Nephron (organoid): ENCODE results near the gene GJA3.

Experiments
- H3K27ac Mint-ChIP-seq, 3 experiments: 2 replicates each; pipeline ENCODE4 v1.8.0; 2020; ENCODE audit warnings: mixed read lengths in 3 of 3, mild to moderate bottlenecking in 2 of 3, moderate library complexity in 1 of 3
- H3K27me3 Mint-ChIP-seq: 2 replicates; pipeline ENCODE4 v1.8.0; 2021; ENCODE audit warnings: low read depth, mild to moderate bottlenecking, moderate library complexity, mixed read lengths
- H3K36me3 Mint-ChIP-seq: 2 replicates; pipeline ENCODE4 v1.8.0; 2020; ENCODE audit warnings: low read depth, mixed read lengths
- H3K4me1 Mint-ChIP-seq: 2 replicates; pipeline ENCODE4 v1.8.0; 2020; ENCODE audit warnings: mixed read lengths
- H3K4me3 Mint-ChIP-seq, 3 experiments: 2 replicates each; pipeline ENCODE4 v1.8.0; 2020; ENCODE audit warnings: mild to moderate bottlenecking in 3 of 3, mixed read lengths in 3 of 3, moderate library complexity in 2 of 3
- H3K9me3 Mint-ChIP-seq: 2 replicates; pipeline ENCODE4 v1.8.0; 2020; ENCODE audit warnings: mixed read lengths
- CTCF ChIP-seq, 3 experiments: fragments of 200-600 bp; sonication (generic); IDR thresholded peaks; one replicate each; pipeline ENCODE4 v1.5.0; 2021; ENCODE audit warnings: antibody characterized with exemption in 3 of 3; ENCODE audit not compliant: unreplicated experiment in 3 of 3

The GJA3 gene

GRCh38 chr13:20151016-20151415 is 9.8 kb downstream of the GJA3 start:
- Mint-ChIP-seq H3K27ac (no peak overlapping the region), H3K9me3 (peaks cover 5% of the 10 kb centered on the region), H3K27me3 (peaks cover 72% of the 10 kb centered on the region), H3K4me1 (no peaks in the 10 kb centered on the region), H3K4me3 (no peak overlapping the region), H3K36me3 (no peaks in the 10 kb centered on the region)
- TF ChIP-seq CTCF (IDR thresholded peaks at IDR 0.05; ENCODE audit: unreplicated experiment in 3 of 3) = no peak

DNA sequence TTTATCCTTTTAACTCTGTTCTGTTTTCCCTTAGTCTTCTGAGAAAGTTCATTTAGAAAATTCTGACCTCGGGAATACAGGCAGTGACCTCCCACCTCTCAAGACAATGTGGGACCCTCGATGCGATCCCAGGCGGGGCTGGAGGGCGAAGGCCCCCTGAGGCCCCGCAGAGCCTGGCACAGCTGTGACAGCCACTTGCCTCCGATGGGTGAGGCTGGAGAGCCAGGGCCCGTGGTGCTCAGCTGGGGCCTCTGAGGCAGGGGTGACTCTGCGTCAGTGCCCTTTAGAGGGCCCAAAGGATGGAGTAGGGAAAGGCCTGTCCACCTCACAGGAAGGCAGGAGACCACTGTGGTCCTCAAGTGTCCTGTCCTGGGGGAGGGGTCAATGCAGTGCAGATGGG is 10.3 kb downstream of the GJA3 start:
- peaks cover 5% of the 10 kb centered on the region for H3K9me3 Mint-ChIP-seq
- no peak overlapping the region for H3K4me3 Mint-ChIP-seq
- no peak for TF ChIP-seq CTCF (IDR thresholded peaks at IDR 0.05; ENCODE audit: unreplicated experiment in 3 of 3)
- H3K27me3 Mint-ChIP-seq = peaks cover 72% of the 10 kb centered on the region
- no peak overlapping the region for H3K27ac Mint-ChIP-seq
- H3K36me3 Mint-ChIP-seq = no peaks in the 10 kb centered on the region
- no peaks in the 10 kb centered on the region for H3K4me1 Mint-ChIP-seq

GRCh38 chr13:20149762-20150161 is 11.1 kb downstream of the GJA3 start:
- peaks cover 70% of the 10 kb centered on the region for H3K27me3 Mint-ChIP-seq
- H3K27ac Mint-ChIP-seq = no peak overlapping the region
- no peaks in the 10 kb centered on the region for H3K36me3 Mint-ChIP-seq
- no peaks in the 10 kb centered on the region for H3K4me1 Mint-ChIP-seq
- TF ChIP-seq CTCF (IDR thresholded peaks at IDR 0.05; ENCODE audit: unreplicated experiment in 3 of 3) = no peak
- peaks cover 5% of the 10 kb centered on the region for H3K9me3 Mint-ChIP-seq
- no peak overlapping the region for H3K4me3 Mint-ChIP-seq

- Mint-ChIP-seq H3K9me3 (no peaks in the 10 kb centered on the region), H3K27me3 (peaks cover 64% of the 10 kb centered on the region), H3K36me3 (no peaks in the 10 kb centered on the region), H3K4me3 (no peak overlapping the region), H3K27ac (no peak overlapping the region), H3K4me1 (peaks cover 2% of the 10 kb centered on the region)
- no peak for TF ChIP-seq CTCF (IDR thresholded peaks at IDR 0.05; ENCODE audit: unreplicated experiment in 3 of 3)
Observed at GRCh38 chr13:20148501-20149183, 12.2 kb downstream of the GJA3 start.

DNA sequence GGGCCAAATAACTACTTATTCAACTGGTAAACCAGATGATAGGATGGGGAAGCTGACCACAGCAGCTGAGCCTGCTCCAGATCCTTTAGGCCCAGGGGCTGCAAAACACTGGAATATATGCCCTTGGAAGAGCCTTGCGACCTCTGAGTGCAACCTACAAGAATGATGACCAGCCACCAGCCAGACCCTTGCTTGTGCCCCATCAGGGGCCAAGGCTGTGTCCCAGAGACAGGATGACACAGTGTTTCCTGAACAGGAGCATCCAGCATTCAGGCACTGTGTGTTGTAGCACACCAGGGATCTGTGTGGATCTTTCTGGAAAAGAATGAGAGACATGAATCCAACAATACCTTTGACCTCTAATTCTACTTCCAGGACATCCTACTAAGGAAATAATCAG is 14.5 kb downstream of the GJA3 start:
- no peaks in the 10 kb centered on the region for H3K9me3 Mint-ChIP-seq
- no peak overlapping the region for H3K27ac Mint-ChIP-seq
- no peak for TF ChIP-seq CTCF (IDR thresholded peaks at IDR 0.05; ENCODE audit: unreplicated experiment in 3 of 3)
- H3K4me3 Mint-ChIP-seq = no peak overlapping the region
- H3K36me3 Mint-ChIP-seq = no peaks in the 10 kb centered on the region
- peaks cover 55% of the 10 kb centered on the region for H3K27me3 Mint-ChIP-seq
- peaks cover 10% of the 10 kb centered on the region for H3K4me1 Mint-ChIP-seq

GRCh38 chr13:20145521-20145920 is 15.3 kb downstream of the GJA3 start:
- H3K27me3 Mint-ChIP-seq = peaks cover 62% of the 10 kb centered on the region
- TF ChIP-seq CTCF (IDR thresholded peaks at IDR 0.05; ENCODE audit: unreplicated experiment in 3 of 3) = no peak
- H3K4me3 Mint-ChIP-seq = no peak overlapping the region
- no peaks in the 10 kb centered on the region for H3K36me3 Mint-ChIP-seq
- no peaks in the 10 kb centered on the region for H3K9me3 Mint-ChIP-seq
- H3K27ac Mint-ChIP-seq = no peak overlapping the region
- peaks cover 15% of the 10 kb centered on the region for H3K4me1 Mint-ChIP-seq
